Muscle of back (tissue), 11 donors: ENCODE data around the gene BEST1. TPM values are rescaled to one million over a fixed set of nuclear protein-coding genes. Genes with fewer than 3 reads are reported as not detected.

ENCODE experiments used
- DNase-seq, 3 donors: peaks; one replicate each; pipeline versions ENCODE4 v3.0.0 to v3.0.0-alpha.2; 2013
- polyA plus RNA-seq, 10 donors: library from polyadenylated mRNA; unstranded; fragments of 120-200 nt; gene quantifications; one replicate each; pipeline ENCODE4 v1.2.1, GENCODE V29; 2013; ENCODE audit not compliant: insufficient read length in 10 of 10

The BEST1 gene
- polyA plus RNA-seq, 10 donors: 2.6 to 4.6 (median 3.3) TPM

DNA sequence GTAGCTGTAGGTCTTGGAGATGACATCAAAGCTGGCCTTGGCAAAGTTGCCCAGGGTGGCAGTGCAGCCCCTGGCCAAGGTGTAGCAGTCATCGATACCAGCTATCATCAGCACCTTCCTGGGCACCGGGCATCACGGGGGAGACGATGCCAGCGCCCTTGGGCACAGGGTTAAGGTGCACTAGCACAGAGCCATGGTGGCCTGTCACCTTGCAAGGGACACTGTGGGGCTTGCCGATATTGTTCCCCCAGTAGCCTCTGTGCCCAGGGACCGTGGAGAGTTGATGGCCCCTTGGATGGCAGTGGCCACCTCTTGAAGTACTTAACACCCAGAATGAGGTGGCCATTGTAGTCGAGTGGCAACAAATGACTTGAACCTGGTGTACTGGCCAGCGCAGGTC is 61.7 kb downstream of the BEST1 start:
- no peak for DNase-seq

DNA sequence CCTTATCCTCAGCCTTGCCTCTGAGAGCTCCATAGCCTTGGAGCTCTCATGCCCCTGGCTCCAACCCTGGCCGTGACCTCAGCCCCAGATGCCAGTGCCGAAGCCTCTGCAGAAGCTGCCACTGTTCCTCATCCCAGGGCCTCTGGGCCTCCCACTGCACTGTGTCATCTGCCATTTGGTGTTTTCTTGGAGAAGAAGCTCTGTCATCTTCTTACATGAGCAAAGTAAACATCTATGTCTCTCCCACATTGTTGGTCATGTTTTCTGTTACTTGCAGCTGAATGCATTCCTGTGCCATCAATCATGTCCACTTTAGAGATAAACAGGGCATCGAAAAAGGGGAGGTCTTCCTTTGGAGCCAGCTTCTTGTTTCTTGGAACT is 62.3 kb downstream of the BEST1 start:
- DNase-seq: no peak

DNA sequence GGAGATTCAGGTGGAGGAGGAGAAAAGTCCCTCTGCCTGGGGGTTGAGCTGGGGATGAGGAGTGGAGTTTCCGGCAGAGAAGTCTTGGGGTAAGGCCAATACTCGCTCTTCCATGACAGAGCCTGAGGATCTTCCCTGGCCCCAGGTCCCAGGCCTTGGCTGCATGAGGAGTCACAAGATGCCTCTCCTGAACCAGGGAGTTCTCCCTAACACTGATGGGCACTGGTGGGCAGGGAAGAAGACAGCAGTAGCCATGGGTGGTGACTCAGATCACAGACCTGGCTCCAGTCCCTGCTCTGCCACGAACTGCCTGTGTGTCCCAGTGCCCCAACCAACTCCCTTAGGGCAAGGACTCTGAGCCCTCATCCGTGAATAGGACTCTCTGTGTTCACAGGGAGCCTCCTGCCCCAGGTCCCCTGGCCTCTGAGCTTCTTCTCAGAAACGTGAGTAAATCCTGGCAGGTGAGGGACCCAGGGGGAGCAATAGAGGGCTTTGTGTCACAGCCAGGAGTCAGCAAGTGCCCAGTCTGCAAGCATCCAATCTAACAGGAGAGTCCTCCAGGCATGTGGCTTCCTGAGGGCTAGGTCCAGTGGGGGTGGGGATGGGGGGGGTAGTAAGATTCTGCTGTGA is 62.8 kb downstream of the BEST1 start:
- no peak for DNase-seq

Other genes with a start within 250 kb of the BEST1 start
- gene MYRF, start 197.7 kb upstream of the BEST1 start, polyA plus RNA-seq: 1 to 10 TPM in 7 of 10 donors, under 1 TPM in 3; 0.48 to 2.2 (median 1.1) TPM
- gene TMEM258, start 157.8 kb upstream of the BEST1 start, polyA plus RNA-seq: 100 to 1,000 TPM; 123 to 167 (median 137) TPM
- gene FEN1, start 157.4 kb upstream of the BEST1 start, polyA plus RNA-seq: 10 to 100 TPM; 13.5 to 25.8 (median 15.5) TPM
- gene FADS1, start 133.3 kb upstream of the BEST1 start, polyA plus RNA-seq: 10 to 100 TPM; 17.4 to 32.3 (median 23.3) TPM
- gene FADS2, start 122.1 kb upstream of the BEST1 start, polyA plus RNA-seq: 100 to 1,000 TPM in 3 of 10 donors, 10 to 100 TPM in 7; 75.7 to 121 (median 87.4) TPM
- 10 to 100 TPM; 27.6 to 51.1 (median 44.6) TPM for gene FADS3, start 58.8 kb upstream of the BEST1 start, polyA plus RNA-seq
- 10 to 100 TPM; 18.3 to 36.1 (median 24.9) TPM for gene RAB3IL1, start 32.8 kb upstream of the BEST1 start, polyA plus RNA-seq
- gene FTH1, start 17.3 kb downstream of the BEST1 start, polyA plus RNA-seq: 1,000 to 10,000 TPM; 1,283 to 1,536 (median 1,379) TPM
- 10 to 100 TPM; 13.2 to 26.7 (median 17.5) TPM for gene INCENP, start 173.7 kb downstream of the BEST1 start, polyA plus RNA-seq
- gene SCGB1D1, start 239.9 kb downstream of the BEST1 start, polyA plus RNA-seq: not detected